Hindlimb muscle (tissue), 1 donor: ENCODE results near the gene MYO16. TPM values are rescaled to one million over a fixed set of nuclear protein-coding genes. Genes with fewer than 3 reads are reported as not detected.

Experiments
- DNase-seq: peaks from one replicate; pipeline ENCODE4 v3.0.0-alpha.2; 2013
- polyA plus RNA-seq: library from polyadenylated mRNA; unstranded; fragments of 120-200 nt; gene quantifications from one replicate; pipeline ENCODE4 v1.2.1, GENCODE V29; 2013; ENCODE audit not compliant: insufficient read length

Gene MYO16
- polyA plus RNA-seq, 1 donor = 27.9 TPM

DNA sequence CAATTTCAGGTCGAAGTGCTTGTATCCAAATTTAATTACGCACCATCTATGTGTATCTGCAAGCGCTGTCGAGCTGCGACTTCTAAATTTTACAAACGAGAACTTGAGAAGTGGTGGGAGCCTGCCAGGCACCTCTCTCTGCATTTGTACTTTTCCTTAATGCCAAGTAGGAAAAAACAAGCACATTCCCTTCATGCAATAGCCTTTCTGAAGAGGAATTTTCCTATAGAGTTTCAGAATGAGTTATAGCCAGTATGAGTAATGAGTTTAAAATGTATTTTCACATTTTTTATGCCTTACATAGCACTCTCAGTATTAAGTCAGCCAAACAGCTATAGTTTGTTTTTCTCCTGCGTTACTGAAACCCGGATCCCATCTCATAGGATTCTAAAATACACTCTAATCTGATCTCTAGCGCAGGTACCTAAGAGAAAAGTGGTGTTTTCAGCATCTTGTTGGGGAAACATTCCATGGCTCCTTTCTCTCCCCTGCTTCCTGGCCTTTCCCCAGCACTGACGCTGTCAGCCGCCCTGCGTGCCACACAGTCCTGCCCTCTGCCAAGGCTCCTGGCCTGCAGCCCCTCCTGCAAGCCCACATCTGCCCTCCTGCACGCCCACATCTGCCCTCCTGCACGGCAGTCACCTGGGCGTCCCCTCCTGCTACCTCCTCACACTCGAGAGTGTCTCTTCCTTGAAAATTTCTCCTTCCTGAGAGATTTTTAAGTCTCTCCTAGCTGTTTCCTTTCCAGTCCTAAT lies 526.9 kb downstream of the MYO16 start:
- peak; percentile 77 for DNase-seq

DNA sequence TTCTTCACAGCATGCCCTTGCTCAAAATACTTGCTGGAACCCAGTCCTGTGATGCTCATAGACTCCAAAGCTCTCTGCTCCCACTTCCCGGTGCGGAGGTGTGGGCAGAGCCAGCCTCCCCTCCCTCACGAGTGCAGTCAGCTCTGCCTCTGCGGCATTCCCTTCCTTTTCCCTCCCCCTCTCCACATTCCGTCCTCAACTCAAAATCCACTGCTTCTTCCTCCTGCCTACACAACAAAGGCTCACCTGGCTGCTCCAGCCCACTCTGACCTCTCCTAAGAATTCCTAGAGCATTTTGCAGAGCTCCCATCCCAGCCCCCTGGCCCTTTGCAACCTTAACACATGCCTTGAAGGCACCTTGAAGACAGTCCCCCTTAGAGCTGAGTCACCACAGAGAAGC lies 527.9 kb downstream of the MYO16 start:
- no peak for DNase-seq

DNA sequence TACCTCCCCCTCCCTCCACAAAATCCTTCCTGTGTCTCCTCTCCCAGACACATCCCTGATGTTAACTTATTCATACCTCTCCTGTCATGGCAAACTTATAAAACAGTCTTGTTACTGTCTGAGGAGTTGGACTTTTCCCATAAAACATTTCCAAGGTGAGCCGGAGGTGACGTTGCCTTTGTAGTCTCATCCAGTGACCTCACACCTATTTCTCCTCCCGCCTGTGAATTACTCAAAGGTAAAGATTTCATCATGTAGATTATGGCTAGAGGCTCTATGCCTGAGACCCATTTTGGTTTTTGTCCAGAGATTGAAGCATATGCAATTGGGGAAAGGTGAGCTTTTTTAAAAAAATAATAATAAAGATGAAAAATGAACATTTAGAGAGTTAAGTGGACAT lies 529.0 kb downstream of the MYO16 start:
- no peak for DNase-seq

DNA sequence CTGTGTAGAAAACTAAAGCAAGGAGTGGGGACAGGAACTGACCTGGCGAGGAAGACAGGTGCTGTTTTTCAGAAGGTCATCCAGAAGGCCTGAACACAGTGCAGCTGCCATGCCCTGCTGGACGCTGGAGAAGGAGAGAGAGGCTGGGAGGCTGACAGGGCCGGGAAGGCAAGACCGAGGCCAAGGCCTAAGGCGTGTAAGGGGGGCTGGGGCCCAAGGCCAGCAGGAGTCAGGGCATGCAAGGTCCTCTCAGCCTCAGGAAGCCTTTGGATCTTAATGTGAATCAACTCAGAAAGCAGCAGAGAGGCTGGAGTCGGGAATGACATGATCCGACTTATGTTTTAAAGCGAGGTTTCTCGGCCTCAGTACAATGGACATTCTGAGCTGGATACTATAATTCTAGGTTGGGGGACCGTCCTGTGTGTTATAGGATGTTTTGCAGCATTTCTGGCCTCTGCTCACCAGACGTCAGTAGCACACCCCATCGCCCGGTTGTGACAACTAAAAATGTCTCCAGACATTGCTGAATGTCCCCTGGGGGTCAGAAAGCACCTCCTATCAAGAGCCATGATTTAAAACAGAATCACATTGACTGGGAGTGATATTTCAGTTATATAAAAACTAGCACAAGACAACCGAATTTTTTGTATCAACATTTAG lies 530.4 kb downstream of the MYO16 start:
- no peak for DNase-seq

DNA sequence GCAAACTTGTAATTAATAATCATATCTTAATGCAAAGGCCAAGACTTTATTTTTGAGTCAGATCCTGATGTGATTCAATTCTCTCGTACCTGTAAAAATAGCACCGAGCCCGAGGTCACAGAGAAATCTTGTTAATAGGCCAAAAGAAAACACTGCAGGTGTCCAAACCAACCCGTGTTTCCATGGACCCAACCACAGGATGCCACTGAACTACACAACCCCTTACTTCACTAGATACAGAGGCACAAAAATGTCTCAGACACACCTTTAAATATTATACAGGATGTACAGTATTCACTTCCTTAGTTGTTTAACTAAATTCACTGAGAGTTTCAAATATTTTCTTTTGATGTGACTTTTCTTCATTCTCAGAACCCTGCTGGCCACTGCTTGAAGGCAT lies 530.9 kb downstream of the MYO16 start:
- no peak for DNase-seq

DNA sequence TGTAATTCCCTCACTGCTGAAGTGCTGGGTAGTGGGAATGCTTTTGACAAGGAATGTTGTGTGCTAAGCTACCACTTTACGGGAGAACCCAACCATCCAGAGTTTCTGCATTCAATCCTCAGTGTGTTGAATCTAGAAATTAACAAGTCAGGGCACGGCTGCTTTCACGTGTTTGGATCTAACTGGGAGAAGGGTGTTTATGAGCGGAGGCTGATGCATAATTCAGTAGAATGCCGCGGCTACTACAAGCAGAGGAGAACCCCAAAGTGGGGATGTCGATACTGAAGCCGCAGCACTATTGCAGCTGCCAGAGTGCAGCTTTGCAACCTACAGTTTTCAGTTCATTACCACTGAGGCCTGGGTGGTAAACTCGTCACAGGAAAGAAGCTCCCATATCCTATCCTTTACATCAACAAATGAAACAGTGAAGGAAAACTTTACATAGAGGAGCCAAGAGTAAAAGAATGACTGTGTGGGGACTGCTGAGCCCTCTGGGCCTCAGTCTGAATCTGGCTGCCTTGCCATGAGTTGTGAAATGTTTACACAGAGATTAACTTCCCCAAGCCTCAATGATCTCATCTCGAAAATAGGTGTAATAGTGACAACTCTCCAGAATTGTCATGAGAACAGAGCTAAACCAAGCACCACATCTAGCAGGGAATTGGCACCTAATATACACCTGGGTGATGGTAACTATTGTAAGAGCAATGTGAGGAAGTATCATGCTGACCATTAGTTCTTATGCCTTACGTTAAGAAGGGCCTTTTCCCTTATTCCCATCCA lies 531.7 kb downstream of the MYO16 start:
- DNase-seq = no peak

DNA sequence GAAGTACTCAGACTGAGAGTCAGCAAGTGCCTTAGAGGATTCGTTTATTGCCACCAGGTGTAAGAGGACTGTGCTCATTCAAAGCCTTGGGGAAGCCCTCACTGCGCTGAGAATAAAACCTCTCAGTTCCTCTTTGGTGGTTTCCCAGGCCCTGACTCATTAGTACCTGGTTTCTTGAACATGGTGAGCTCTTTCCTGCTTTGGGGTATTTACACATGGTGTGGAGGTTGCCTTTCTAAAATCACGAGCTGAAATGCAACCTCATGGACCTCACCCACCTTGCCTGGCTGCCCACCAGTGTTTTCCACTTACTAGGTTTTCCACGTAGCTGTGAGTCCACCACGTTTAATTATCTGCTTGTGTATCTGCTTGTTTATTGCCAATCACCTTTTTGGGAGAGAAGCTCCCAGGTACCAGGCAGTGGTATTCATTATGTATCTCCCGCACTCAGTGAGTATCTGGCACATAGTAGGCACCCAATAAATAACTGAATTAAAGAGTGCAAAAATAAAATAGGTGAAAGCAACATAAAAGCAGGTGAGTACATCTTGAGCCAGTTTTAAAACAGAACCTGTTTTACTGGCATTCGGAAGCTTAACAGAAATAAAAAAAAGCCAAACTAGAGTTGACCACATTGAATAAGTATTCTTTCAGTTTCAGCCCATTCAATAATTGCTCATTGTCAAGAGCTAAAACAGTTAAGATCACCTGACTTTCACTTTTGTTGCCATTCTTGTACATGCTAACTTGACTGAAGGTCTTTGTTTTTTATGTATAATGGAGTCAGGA lies 533.0 kb downstream of the MYO16 start:
- DNase-seq = no peak

DNA sequence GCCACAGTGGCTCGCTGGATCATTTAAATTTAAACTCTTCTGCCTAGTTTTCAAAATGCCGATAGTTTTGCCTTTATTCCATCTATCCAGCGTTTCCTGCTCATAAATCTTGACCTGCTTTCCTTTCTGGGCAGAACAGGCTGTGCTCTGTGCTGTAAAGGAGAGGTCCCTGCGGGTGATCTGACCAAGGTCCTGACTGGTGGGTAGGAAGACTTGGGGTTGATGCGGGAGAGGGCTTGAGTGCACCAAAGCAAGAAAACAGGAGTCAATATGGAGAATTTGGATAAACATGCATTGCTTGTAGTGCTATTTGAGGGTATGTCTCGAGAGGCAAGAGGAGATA lies 533.6 kb downstream of the MYO16 start:
- no peak for DNase-seq

DNA sequence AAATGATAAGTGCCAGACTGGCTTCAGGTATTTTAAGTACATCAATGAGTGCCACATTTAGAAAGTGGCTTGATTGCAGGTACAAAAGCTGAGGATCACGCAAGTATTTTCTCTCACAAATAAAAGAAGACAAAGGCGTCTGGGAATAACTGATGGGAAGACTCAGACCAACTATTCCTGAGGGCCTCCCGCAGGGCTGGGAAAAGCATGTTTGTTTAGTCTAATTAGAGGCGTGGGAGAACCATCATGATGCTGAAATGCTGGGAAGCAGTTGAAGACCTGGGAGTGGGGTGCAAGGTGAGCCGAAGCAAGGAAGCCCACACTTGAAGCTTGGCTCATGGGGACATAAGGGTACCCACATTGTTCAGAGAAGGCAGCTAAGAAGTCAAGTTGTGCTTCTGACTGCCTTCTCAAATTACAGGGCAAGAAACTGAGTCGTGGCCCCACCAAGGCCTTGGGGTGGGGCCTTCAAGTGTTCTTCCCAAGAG lies 536.0 kb downstream of the MYO16 start:
- no peak for DNase-seq

DNA sequence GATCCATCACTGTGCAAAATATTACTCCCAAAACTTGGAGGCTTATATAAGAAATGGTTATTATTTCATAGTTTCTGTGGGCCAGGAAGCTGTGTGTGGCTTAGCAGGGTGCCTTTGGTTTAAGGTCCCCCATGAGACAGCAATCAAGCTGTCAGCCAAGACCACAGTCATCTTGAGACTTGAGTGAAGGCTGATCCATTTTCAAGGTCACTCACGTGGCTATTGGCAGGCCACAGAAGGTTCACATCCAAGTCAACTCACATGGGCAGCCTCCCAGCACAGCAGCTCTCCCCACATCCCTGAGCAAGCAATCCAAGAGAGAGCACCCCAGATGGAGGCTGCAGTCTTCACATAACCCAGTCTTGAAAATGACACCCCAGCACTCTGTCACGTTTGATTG lies 537.4 kb downstream of the MYO16 start:
- DNase-seq = no peak

DNA sequence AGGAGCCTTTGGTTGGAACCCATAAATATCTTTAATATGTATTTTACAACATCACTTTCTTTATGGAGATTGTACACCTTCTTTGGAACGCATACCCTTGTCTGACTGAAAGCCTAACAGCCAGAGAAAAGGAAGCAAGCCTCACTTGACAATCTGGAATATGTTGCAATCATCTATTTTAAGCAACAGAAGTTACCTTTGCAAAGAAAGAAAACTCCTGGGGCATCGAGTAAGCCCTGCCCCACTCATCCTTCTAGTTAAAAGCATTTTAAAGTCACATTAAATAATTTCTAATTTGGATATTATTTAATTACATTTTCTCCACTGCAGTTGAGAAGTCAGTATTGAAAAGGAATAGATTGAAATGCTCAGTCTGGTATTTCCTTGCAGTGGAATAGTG lies 542.7 kb downstream of the MYO16 start:
- DNase-seq = no peak

DNA sequence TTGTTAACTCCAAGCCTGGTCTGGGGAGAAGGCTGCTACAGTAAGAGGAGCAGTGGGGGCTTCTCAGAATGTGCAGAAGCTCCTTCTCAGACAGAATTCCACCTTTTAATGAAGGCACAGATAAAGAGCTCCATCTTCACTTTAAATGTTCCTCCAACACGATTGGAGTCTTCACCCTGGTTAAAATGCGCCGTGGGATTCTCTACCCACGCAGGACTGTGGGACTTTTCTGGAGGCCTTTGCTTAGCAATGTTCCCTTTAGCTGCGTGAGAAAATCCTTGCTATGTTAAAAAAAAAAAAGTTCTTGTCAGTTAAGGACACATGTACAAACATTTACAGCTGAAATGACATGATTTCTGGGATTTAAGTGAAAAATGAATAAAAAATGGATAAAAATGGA lies 546.3 kb downstream of the MYO16 start:
- no peak for DNase-seq

DNA sequence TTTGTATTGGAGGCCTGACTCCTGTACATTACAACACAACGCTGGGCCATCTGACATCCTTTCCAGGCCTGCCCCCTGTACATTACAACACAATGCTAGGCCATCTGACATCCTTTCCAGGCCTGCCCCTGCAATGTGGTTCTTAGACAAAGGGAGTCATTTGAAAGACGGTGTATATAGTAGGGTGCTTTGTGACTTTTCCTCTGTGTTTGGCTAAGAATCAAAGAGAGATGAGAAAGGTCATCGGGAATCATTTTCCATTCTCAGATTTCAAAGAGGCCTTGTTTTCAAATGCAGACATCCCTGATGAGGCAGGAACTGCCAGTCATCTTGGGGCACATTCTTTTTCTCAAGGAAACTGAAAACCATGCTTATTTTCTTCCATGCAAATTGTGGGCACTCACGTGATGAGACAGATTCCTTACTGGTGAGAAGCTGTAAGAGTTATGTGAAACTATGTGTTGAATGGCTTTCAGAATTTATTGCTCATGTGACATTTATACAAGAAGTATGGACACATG lies 551.6 kb downstream of the MYO16 start:
- DNase-seq = no peak

DNA sequence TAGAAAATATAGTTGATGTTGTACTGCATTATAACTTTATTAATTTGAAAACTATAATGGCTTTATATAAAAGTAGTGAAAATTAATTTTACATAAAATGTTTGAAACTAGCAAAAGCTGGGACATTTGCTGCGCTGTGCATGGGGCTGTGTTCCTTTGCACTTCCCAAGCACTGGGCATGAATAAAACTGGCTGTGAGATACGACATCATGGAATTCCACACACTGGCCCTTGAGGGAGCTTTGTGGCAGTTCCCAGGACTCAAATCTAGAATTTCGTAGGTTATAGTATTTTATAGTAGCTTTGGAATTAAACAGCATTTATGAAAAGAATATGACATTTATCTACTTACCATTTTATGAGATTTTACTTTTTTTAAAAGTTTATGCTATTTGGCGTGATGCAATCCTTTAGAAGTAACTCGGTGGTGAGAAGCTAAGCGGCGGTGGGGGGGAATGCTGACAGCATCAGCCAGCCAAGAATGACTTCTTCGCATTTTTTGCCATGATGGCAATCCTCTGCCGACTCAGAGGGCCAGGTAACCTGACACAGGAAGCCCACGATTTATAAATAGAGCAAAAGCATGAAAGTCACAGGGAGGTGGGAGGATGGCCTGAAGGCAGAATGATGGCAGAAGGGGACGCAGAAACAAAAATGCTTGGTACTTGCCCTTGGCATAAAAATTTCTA lies 553.5 kb downstream of the MYO16 start:
- no peak for DNase-seq

DNA sequence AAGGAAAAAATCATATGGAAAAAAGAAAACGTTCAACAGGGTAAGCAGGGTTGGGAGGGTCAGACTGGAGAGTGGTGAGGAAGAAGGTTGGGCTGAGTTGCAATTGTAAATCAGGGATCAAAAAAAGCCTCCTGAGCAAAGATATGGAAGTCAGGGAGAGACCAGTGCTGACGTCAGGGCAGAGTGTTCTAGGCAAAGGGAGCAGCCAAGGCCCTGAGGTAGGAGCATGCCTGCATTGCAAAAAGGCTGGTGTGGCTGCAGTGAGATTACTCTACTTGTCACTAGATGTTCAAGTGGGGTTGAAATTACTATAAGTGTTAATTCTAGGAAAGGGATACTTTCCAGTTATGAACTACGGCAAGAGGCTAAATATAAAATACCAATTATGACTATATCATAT lies 562.0 kb downstream of the MYO16 start:
- no peak for DNase-seq

DNA sequence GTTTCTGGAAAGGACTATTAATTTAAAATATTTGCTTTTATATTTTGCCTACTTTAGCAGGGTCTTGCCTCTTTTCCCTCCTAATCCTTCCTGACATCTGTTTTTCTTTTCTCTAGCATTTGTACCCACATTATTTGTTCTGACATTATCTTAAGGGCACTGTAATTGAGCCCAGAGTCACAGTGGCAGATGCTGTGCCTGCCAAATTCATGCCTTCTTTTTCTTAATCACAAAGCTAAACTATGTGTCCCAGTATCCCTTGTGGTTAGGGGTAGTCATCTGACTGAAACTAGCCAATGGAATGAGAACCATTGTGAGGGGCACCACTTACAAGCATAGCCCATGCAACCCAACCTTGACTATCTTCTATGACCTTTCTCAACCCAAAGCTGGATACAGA lies 562.9 kb downstream of the MYO16 start:
- no peak for DNase-seq

DNA sequence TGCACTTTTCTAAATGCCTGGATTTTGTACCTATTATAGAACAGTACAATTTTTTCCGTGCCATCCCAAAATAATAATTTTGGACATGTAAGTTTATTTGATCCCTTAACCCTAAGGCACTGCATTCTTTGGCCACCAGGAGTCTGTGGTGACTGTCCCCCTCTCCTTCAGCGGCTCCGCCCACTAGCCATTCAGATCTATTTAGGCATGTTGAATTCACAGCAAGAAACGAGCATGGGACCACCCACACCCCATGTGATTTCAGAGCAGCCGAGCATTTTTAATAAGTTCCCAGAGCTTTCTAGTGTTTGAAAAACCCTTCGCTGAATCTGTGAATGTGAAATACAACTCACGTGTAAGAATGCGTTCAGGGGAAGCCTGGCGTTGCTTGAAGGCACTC lies 567.5 kb downstream of the MYO16 start:
- no peak for DNase-seq

DNA sequence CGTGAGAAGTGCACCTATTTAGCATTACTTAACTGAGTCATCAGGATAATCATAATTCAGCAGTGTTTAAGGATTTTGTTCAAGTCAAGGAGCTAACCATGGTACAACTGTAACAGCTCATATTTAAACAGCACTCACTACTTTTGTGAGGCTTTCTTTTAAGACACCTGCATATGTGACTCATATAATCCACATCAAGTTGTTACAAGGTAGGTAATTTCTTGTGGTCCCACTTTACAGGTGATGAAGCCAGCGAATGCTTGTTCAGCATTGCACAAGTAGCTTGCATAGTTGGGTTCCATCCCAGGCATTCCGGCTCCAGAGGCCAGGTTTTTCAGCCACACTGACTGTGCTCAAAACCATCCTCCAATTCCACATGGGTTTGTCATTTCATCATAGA lies 569.2 kb downstream of the MYO16 start:
- DNase-seq = no peak

DNA sequence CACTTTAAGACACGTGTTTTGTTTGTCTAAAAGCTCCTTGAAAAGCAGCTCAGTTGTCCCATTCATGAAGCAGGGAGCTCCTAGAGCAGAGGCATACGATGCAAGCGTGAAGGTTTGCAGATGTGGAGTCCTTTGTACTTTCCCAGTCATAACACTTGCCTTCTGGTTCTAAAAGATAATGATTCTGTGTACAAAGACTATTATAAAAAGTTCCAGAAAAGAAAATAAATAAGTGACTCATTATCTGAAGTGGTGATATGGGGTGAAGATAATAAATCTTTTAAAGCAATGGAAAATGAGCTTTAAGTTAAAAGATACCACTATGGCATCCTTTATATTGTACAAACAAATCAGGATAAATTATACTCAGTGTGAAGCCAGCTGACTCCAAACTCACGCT lies 569.9 kb downstream of the MYO16 start:
- no peak for DNase-seq

DNA sequence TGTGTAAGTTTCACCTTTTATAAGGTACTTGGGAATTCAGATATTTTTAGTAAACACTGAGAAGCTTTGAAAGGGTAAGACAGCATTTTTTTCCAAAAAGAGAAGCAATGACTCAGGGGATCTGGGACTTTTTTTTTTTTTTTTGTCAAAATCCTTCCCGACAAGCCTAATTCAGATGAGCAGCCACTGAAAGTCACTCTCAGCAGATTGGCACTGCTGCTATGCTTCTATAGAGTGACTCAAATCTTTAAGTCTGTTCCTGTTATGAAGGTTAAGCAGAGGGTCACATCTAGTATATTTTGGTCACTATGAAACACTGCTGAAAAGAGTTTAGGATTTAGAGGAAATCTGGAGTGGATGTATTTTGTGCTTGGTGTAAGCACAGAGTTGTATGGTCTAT lies 571.1 kb downstream of the MYO16 start:
- DNase-seq = no peak

DNA sequence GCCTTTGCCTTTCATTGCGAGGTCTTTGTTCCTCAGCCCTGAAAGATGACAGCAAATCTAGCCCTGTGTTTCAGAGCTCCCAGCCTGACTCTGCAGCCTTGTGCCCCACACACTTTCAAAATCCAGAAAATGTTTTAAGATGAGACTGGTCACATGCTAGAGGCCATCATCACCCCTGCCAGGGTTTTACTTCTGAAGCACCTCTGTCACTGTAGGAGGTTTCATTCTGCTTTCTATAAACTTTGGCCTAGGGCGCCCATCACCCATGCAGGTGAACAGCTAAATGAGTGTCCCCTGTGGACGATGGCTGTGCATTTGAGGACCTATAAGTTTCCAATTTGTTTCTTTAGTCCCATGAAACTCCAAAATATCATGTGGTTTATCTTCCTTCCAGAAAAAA lies 574.2 kb downstream of the MYO16 start:
- DNase-seq = no peak

DNA sequence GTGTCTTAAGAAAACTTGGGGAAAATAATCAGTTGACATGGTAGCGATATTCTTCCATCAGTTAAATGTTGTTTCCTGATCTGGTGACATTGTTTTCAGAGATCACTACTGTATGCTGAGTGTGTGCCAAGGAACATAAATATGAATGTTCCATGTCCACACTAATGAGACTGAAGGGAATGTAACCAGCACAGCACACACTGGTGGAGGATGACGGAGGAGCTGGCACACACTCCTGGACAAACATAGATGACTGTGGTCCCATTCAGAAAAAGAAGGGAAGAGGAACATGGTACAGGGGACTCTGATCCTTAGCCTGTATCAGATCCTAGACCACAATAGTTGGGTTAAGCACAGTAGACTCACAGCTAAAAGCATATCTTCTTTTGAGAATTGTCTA lies 574.8 kb downstream of the MYO16 start:
- DNase-seq = no peak
